Thymus (tissue), 11 donors: ENCODE results near the gene SEC11C. TPM values are rescaled to one million over a fixed set of nuclear protein-coding genes. Genes with fewer than 3 reads are reported as not detected.
"Not testable (repeated sequence)": the region's sequence is repeated elsewhere in the genome, so short reads cannot be mapped to it uniquely, and the experiment has no call there.

Experiments
- DNase-seq, 9 donors: peaks; one replicate each; pipeline ENCODE4 v3.0.0-alpha.2; 2013; ENCODE audit warnings: low spot score in 9 of 9, low read depth in 6 of 9, missing footprints in 1 of 9
- H3K27ac ChIP-seq, 2 donors: one replicate each; pipeline ENCODE4 v1.5.1; 2013; ENCODE audit warnings: control low read depth in 1 of 2, low read depth in 1 of 2, low read length in 1 of 2, mild to moderate bottlenecking in 1 of 2, moderate library complexity in 1 of 2
- H3K27me3 ChIP-seq, 2 donors: one replicate each; pipeline ENCODE4 v1.5.1; 2013; ENCODE audit warnings: low read length in 1 of 2; ENCODE audit not compliant: control insufficient read depth in 2 of 2, insufficient read depth in 1 of 2
- H3K36me3 ChIP-seq, 2 donors: one replicate each; pipeline ENCODE4 v1.5.1; 2013; ENCODE audit warnings: low read length in 1 of 2, mild to moderate bottlenecking in 1 of 2, moderate library complexity in 1 of 2; ENCODE audit not compliant: control insufficient read depth in 2 of 2, insufficient read depth in 2 of 2
- H3K4me1 ChIP-seq, 2 donors: one replicate each; pipeline ENCODE4 v1.5.1; 2013; ENCODE audit warnings: low read length in 2 of 2; ENCODE audit not compliant: control insufficient read depth in 2 of 2, insufficient read depth in 2 of 2
- H3K4me3 ChIP-seq, 2 donors: one replicate each; pipeline ENCODE4 v1.5.1; 2013; ENCODE audit warnings: low read length in 2 of 2, control low read depth in 1 of 2, mild to moderate bottlenecking in 1 of 2
- H3K9me3 ChIP-seq, 2 donors: one replicate each; pipeline ENCODE4 v1.5.1; 2013; ENCODE audit warnings: low read length in 1 of 2, mild to moderate bottlenecking in 1 of 2; ENCODE audit not compliant: control insufficient read depth in 2 of 2, insufficient read depth in 1 of 2
- WGBS: extraction: QIAGEN DNeasy Blood & Tissue Kit; methylation state at CpG from one replicate; pipeline ENCODE4 v1.1.7; 2013; 5-methylcytosine and 5-hydroxymethylcytosine counted together
- polyA plus RNA-seq: library from polyadenylated mRNA; stranded (reverse); fragments of 200-250 nt; gene quantifications from one replicate; pipeline ENCODE4 v1.2.3, GENCODE V29; 2013
- total RNA-seq: library from RNA; stranded (reverse); fragments of 120-200 nt; gene quantifications from one replicate; pipeline ENCODE4 v1.2.4, GENCODE V29; 2013
- donor health status: healthy.

The SEC11C gene
- total and polyA plus RNA-seq, 2 donors, result 86.0 to 92.8 TPM

- H3K4me3 ChIP-seq, result no peak overlapping the region
- no peak for DNase-seq
- no peaks in the 10 kb centered on the region for H3K9me3 ChIP-seq
- 97% methylated on average over 1 of the region's 1 CpG for WGBS
- no peaks in the 10 kb centered on the region for H3K27me3 ChIP-seq
- H3K27ac ChIP-seq, result no peak overlapping the region
- no peaks in the 10 kb centered on the region for H3K36me3 ChIP-seq
- H3K4me1 ChIP-seq, result peaks cover 12% of the 10 kb centered on the region in 2 donors
These were observed 1.8 kb downstream of the SEC11C start for GRCh38 chr18:59141294-59142068.

- 94% methylated on average over 6 of the region's 6 CpGs for WGBS
These were observed 2.6 kb downstream of the SEC11C start for GRCh38 chr18:59142274-59142673.

GRCh38 chr18:59142800-59143416, 3.2 kb downstream of the SEC11C start:
- H3K27ac ChIP-seq, H3K4me3 ChIP-seq: not testable (repeated sequence)
- 95% methylated on average over 11 of the region's 11 CpGs for WGBS

More at GRCh38 chr18:59142274-59142673, 2.6 kb downstream of the SEC11C start:
- Histone ChIP-seq H3K4me3 (no peak overlapping the region), H3K27me3 (no peaks in the 10 kb centered on the region), H3K9me3 (no peaks in the 10 kb centered on the region), H3K27ac (no peak overlapping the region), H3K4me1 (peaks cover 12% of the 10 kb centered on the region in 2 donors), H3K36me3 (no peaks in the 10 kb centered on the region)
- DNase-seq, result no peak

GRCh38 chr18:59143441-59143840, 3.8 kb downstream of the SEC11C start:
- H3K9me3 ChIP-seq, result no peaks in the 10 kb centered on the region
- no peaks in the 10 kb centered on the region for H3K36me3 ChIP-seq
- 93% methylated on average over 3 of the region's 3 CpGs for WGBS
- H3K27ac ChIP-seq, result no peak overlapping the region
- peaks cover 12% of the 10 kb centered on the region in 2 donors for H3K4me1 ChIP-seq
- H3K4me3 ChIP-seq, result no peak overlapping the region
- no peaks in the 10 kb centered on the region for H3K27me3 ChIP-seq
- no peak for DNase-seq

More at GRCh38 chr18:59142800-59143416, 3.2 kb downstream of the SEC11C start:
- H3K27me3 ChIP-seq, DNase-seq, H3K36me3 ChIP-seq, H3K9me3 ChIP-seq: not testable (repeated sequence)
- H3K4me1 ChIP-seq, result peaks cover 12% of the 10 kb centered on the region in 2 donors

- Histone ChIP-seq H3K9me3 (no peaks in the 10 kb centered on the region), H3K27me3 (no peaks in the 10 kb centered on the region), H3K4me3 (no peak overlapping the region), H3K4me1 (peaks cover 12% of the 10 kb centered on the region in 2 donors), H3K27ac (no peak overlapping the region), H3K36me3 (no peaks in the 10 kb centered on the region)
- DNase-seq, result no peak
These were observed 4.8 kb downstream of the SEC11C start for GRCh38 chr18:59144483-59144882.

- peaks cover 0 to 2% of the 10 kb centered on the region in 2 donors for H3K36me3 ChIP-seq
- H3K4me1 ChIP-seq, result peaks cover 12% of the 10 kb centered on the region in 2 donors
- no peak overlapping the region for H3K27ac ChIP-seq
- H3K4me3 ChIP-seq, result no peak overlapping the region
- H3K27me3 ChIP-seq, result no peaks in the 10 kb centered on the region
- no peak for DNase-seq
- WGBS, result 84% methylated on average over 4 of the region's 4 CpGs
- no peaks in the 10 kb centered on the region for H3K9me3 ChIP-seq
These were observed 5.4 kb downstream of the SEC11C start for GRCh38 chr18:59145055-59145454.

- no peaks in the 10 kb centered on the region for H3K27me3 ChIP-seq
- 94% methylated on average over 8 of the region's 8 CpGs for WGBS
- no peak overlapping the region for H3K4me3 ChIP-seq
- H3K27ac ChIP-seq, result no peak overlapping the region
- H3K4me1 ChIP-seq, result peaks cover 0 to 3% of the 10 kb centered on the region in 2 donors
- DNase-seq, result no peak
- H3K9me3 ChIP-seq, result no peaks in the 10 kb centered on the region
- peaks cover 0 to 18% of the 10 kb centered on the region in 2 donors for H3K36me3 ChIP-seq
These were observed 8.5 kb downstream of the SEC11C start for GRCh38 chr18:59148192-59148591.

- Histone ChIP-seq H3K27ac (no peak overlapping the region), H3K4me1 (peaks cover 0 to 3% of the 10 kb centered on the region in 2 donors), H3K27me3 (no peaks in the 10 kb centered on the region), H3K36me3 (peaks cover 3 to 20% of the 10 kb centered on the region in 2 donors), H3K9me3 (no peaks in the 10 kb centered on the region), H3K4me3 (no peak overlapping the region)
- 94% methylated on average over 2 of the region's 2 CpGs for WGBS
- no peak for DNase-seq
These were observed 9.3 kb downstream of the SEC11C start for GRCh38 chr18:59149007-59149406.

- Histone ChIP-seq H3K9me3 (no peaks in the 10 kb centered on the region), H3K4me3 (no peak overlapping the region), H3K4me1 (peaks cover 0 to 3% of the 10 kb centered on the region in 2 donors), H3K27ac (no peak overlapping the region), H3K36me3 (peaks cover 3 to 22% of the 10 kb centered on the region in 2 donors), H3K27me3 (no peaks in the 10 kb centered on the region)
- DNase-seq, result no peak
- 77% methylated on average over 8 of the region's 8 CpGs for WGBS
These were observed 9.7 kb downstream of the SEC11C start for GRCh38 chr18:59149416-59149815.
